ENCODE data around the gene SPOPL.
"Not testable (repeated sequence)": the region's sequence is repeated elsewhere in the genome, so short reads cannot be mapped to it uniquely, and the experiment has no call there.

The SPOPL gene

GRCh38 chr2:138494265-138494966, 7.2 kb upstream of the SPOPL start:
- DNase-seq = no peak

- no peak for DNase-seq
These were observed 6.2 kb upstream of the SPOPL start for GRCh38 chr2:138495384-138495783.

- no peak for DNase-seq
These were observed 5.4 kb upstream of the SPOPL start for GRCh38 chr2:138496096-138496651.

- no peak for DNase-seq
These were observed 4.3 kb upstream of the SPOPL start for GRCh38 chr2:138497294-138497693.

GRCh38 chr2:138499684-138500083, 1.9 kb upstream of the SPOPL start:
- DNase-seq = no peak

GRCh38 chr2:138500592-138501424, 762 bp upstream of the SPOPL start:
- DNase-seq = no peak

GRCh38 chr2:138502255-138503086, 901 bp downstream of the SPOPL start:
- no peak for DNase-seq

- no peak for DNase-seq
These were observed 1.5 kb downstream of the SPOPL start for GRCh38 chr2:138503087-138503442.

GRCh38 chr2:138503652-138504051, 2.1 kb downstream of the SPOPL start:
- DNase-seq = no peak

- DNase-seq = no peak
These were observed 2.5 kb downstream of the SPOPL start for GRCh38 chr2:138504092-138504491.

GRCh38 chr2:138504546-138505235, 3.1 kb downstream of the SPOPL start:
- DNase-seq = no peak

- DNase-seq = no peak
These were observed 5.7 kb downstream of the SPOPL start for GRCh38 chr2:138507267-138507666.

GRCh38 chr2:138510319-138510718, 8.7 kb downstream of the SPOPL start:
- DNase-seq = no peak

- DNase-seq = no peak
These were observed 11.1 kb downstream of the SPOPL start for GRCh38 chr2:138512672-138513071.

GRCh38 chr2:138514173-138514572, 12.6 kb downstream of the SPOPL start:
- no peak for DNase-seq

GRCh38 chr2:138515092-138515491, 13.5 kb downstream of the SPOPL start:
- no peak for DNase-seq

- peak; percentile 53 for DNase-seq
These were observed 14.6 kb downstream of the SPOPL start for GRCh38 chr2:138516030-138516704.

- no peak for DNase-seq
These were observed 17.3 kb downstream of the SPOPL start for GRCh38 chr2:138518860-138519259.

GRCh38 chr2:138521821-138522220, 20.3 kb downstream of the SPOPL start:
- no peak for DNase-seq

GRCh38 chr2:138522556-138522955, 21.0 kb downstream of the SPOPL start:
- DNase-seq = no peak

GRCh38 chr2:138523018-138523672, 21.6 kb downstream of the SPOPL start:
- not testable (repeated sequence) for DNase-seq
